Subcutaneous adipose tissue (tissue), 4 donors: ENCODE results near the gene ADPRM. TPM values are rescaled to one million over a fixed set of nuclear protein-coding genes. Genes with fewer than 3 reads are reported as not detected.

Experiments used
- total RNA-seq, 4 donors: library from RNA; depleted of rRNA; stranded (reverse); fragments of >200 nt; gene quantifications; one replicate each; pipeline ENCODE4 v1.1.0, GENCODE V29; 2016
- TF ChIP-seq, protein P1 (sequence below): fragments of 450-650 bp; IDR thresholded peaks from one replicate; pipeline ENCODE4 v1.5.1; 2016; ENCODE audit warnings: low read depth, mild to moderate bottlenecking, control low read depth, antibody characterized with exemption, moderate library complexity

The ADPRM gene, protein sequence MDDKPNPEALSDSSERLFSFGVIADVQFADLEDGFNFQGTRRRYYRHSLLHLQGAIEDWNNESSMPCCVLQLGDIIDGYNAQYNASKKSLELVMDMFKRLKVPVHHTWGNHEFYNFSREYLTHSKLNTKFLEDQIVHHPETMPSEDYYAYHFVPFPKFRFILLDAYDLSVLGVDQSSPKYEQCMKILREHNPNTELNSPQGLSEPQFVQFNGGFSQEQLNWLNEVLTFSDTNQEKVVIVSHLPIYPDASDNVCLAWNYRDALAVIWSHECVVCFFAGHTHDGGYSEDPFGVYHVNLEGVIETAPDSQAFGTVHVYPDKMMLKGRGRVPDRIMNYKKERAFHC
- 10 to 100 TPM; 13.4 to 20.5 (median 16.2) TPM for total RNA-seq

DNA sequence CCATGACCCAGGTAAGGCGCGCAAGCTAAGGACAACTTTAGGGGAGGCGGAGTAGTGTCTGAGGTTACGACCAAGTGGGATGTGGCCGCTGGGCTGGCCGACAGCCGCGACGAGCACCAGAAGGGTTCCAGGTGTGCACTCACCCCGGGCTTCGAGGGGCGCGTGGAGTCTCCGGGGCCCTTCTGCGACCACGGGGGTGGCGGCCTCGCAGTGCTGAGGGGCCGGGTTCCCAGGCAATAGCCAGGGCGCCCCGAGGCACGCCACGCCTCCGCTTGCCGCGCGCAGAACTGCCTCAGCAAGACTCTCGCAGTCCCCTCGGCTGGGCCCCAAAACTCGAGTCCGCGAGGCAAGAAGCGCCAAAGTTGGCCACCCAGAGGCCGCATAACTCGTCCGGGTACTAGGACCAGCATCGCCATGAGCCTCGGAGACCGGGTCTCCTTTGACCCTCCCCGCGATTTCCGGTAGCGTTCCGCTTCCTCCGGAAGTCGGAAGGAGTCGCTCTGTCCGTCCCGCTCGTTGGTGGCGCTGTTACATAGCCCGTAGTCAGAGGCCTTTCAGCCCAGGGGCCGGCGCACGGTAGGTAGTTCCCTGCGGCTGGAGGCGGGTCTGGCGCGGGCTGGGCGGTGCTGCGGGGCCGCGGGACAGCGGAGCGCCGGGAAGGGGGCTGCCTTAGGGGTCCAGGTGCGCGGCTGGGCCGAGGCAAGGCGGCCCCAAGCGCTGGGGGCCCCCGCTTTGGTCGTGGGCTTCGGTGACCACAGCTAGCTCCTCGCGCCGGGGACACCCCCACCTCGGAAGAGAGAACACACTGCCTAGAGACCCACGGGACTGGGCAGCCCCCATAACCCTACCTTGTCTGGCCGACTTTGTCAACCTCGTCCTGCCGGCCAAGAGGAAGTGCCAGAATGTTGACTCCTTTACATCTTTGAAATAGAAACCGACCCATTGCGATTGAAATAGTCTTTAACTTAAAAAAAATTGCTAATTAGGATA lies at the start of gene ADPRM, which contains the start of gene SCO1:
Gene ADPRM, plus strand, starts transcription at position 503 of the 990 bp plus-strand sequence. CDS start 7,333 bp downstream, outside the sequence.
Gene SCO1, minus strand, starts transcription at position 442 of the 990 bp plus-strand sequence. Its CDS starts 26 bp downstream, at position 416.
- TF ChIP-seq, protein P1, sequence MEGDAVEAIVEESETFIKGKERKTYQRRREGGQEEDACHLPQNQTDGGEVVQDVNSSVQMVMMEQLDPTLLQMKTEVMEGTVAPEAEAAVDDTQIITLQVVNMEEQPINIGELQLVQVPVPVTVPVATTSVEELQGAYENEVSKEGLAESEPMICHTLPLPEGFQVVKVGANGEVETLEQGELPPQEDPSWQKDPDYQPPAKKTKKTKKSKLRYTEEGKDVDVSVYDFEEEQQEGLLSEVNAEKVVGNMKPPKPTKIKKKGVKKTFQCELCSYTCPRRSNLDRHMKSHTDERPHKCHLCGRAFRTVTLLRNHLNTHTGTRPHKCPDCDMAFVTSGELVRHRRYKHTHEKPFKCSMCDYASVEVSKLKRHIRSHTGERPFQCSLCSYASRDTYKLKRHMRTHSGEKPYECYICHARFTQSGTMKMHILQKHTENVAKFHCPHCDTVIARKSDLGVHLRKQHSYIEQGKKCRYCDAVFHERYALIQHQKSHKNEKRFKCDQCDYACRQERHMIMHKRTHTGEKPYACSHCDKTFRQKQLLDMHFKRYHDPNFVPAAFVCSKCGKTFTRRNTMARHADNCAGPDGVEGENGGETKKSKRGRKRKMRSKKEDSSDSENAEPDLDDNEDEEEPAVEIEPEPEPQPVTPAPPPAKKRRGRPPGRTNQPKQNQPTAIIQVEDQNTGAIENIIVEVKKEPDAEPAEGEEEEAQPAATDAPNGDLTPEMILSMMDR = no peak

DNA sequence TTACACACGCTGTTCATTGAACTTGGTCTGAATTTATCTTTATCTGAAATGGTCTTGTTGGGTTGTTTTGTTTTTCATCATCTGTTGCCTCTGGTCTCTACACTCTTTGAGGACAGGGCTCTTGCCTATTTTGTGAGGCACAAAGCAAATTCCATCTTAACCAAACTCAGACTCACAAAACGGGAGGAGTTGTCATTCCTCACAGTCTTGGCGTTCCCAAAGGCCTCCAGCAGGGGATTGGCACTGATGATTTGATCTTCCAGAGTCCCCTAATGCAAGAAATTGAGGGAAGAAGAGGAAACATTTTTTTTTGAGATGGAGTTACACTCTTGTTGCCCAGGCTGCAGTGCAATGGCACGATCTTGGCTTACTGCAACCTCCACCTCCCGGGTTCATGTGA lies 49.0 kb upstream of the ADPRM start:
- TF ChIP-seq, protein P1 = no peak

DNA sequence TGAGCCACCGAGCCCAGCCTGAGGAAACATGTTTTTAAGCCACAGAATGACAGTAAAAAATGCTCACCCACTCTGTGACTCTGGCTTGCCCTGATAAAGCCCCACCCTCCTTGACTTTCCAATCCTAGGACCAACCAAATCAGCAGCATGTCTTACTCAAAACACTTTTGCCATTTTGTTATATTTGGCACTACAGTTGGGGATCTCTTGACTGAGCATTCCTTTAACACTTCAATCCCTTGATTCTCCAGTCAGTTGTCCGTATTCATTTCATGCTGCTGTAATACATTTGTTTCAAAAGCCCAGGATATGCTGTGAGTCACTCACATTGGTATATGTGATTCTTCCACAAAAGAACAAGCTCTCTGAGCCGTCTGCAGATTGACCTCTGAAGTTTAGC lies 48.4 kb upstream of the ADPRM start:
- TF ChIP-seq, protein P1 = no peak

DNA sequence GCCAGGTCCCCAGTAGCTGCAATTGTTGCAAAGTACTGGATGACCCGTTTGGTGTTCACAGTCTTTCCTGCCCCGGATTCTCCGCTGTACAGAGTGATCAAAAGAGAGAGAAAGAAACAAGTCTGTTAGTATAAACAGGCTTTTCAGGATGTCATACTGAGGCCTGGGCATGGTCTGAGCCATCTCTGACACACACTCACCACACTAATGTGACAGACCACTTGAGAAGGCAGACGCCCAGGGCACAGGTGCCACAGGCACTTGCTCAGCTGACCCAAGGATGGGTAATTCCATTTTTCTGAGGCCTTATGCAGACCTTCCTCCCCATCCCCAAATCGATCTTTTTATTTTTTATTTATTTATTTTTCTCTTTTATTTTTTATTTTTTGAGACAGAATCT lies 47.8 kb upstream of the ADPRM start:
- TF ChIP-seq, protein P1 = no peak

DNA sequence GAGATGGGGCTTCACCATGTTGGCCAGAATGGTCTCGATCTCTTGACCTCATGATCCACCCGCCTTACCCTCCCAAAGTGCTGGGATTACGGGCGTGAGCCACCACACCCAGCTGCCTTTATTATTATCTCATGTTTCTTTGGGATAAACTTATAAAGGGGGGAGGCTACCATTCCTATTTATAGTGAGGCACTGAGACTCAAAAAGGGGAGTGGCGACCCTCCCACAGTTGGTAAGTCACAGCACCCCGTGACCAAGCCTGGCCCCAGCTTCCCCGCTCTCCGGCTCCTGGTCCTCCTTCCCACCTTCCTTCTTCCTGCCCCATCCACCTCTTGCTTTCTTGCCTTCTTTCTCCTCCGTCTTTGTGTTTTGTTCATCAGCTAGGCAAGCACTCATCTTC lies 45.5 kb upstream of the ADPRM start:
- TF ChIP-seq, protein P1 = no peak

DNA sequence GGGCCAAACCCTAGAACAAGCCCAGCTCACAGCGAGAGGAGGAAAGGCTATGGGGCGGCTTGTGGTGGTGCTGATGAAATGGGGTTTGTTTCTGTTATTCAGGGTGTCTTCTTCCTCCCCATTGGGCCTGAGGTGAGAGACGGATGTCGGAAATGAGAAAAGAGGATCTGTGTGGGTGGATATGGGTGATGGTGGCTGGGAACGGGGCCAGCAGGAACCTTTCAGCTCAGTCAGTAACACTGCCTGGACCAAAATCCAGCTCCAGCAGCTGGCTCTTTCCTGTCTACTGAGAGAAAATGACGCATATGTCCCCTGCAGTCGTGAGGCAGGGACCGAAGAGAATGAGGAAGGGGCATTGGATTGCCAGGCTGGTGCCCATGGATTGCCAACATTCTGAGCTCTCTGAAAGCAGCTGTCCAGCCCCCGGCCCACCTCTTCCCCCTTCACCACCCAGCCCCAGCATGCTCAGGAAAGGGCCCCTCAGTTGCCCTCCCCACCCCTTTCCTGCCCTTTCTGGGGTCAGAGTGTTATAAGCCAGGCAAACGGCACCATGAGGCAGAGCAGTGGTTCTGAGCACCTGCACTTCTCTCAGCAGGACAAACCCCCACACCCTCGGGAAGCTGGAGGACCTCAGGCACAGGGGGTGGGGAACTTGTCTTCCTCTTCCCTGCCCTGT lies 44.3 kb upstream of the ADPRM start:
- TF ChIP-seq, protein P1 = no peak
